Esophagus (tissue), 2 donors: ENCODE measurements around the gene HDHD5. TPM values are rescaled to one million over a fixed set of nuclear protein-coding genes. Genes with fewer than 3 reads are reported as not detected.

Experiments
- H3K27ac ChIP-seq, 2 donors: one replicate each; pipeline ENCODE4 v1.5.1; 2013; ENCODE audit warnings: low read depth in 2 of 2, mild to moderate bottlenecking in 2 of 2, inconsistent platforms in 1 of 2, low read length in 1 of 2, moderate library complexity in 1 of 2
- H3K27me3 ChIP-seq, 2 donors: one replicate each; pipeline ENCODE4 v1.6.1; 2013; ENCODE audit warnings: low read length in 2 of 2, control low read depth in 1 of 2, mild to moderate bottlenecking in 1 of 2; ENCODE audit not compliant: insufficient read depth in 2 of 2, control insufficient read depth in 1 of 2
- H3K36me3 ChIP-seq, 2 donors: one replicate each; pipeline ENCODE4 v1.6.1; 2013; ENCODE audit warnings: low read length in 1 of 2; ENCODE audit not compliant: control insufficient read depth in 2 of 2, insufficient read depth in 2 of 2
- H3K4me1 ChIP-seq, 2 donors: one replicate each; pipeline ENCODE4 v1.6.1; 2013; ENCODE audit warnings: low read length in 1 of 2; ENCODE audit not compliant: control insufficient read depth in 2 of 2, insufficient read depth in 2 of 2
- H3K4me3 ChIP-seq, 2 donors: one replicate each; pipeline ENCODE4 v1.5.1; 2013; ENCODE audit warnings: low read length in 2 of 2, mild to moderate bottlenecking in 2 of 2, low read depth in 1 of 2, moderate library complexity in 1 of 2
- H3K9me3 ChIP-seq, 2 donors: one replicate each; pipeline ENCODE4 v1.6.1; 2013; ENCODE audit warnings: mild to moderate bottlenecking in 2 of 2, low read depth in 1 of 2, low read length in 1 of 2, moderate library complexity in 1 of 2; ENCODE audit not compliant: control insufficient read depth in 2 of 2, insufficient read depth in 1 of 2
- WGBS, 2 donors: extraction: QIAGEN DNeasy Blood & Tissue Kit; methylation state at CpG; one replicate each; pipeline ENCODE4 v1.1.7; 2013; 5-methylcytosine and 5-hydroxymethylcytosine counted together
- polyA plus RNA-seq, 2 donors: library from polyadenylated mRNA; stranded (reverse); fragments of 200-250 nt; gene quantifications; one replicate each; pipeline ENCODE4 v1.2.3, GENCODE V29; 2013
- donor health status: healthy with polysubstance abuse.
- donor health status: Bipolar disorder and iron deficiency.

The HDHD5 gene
- polyA plus RNA-seq, 2 donors = 15.2 to 26.4 TPM

- H3K4me3 ChIP-seq = no peak overlapping the region
- WGBS, 2 donors = 93 to 97% methylated on average over 8 to 9 of the region's 9 CpGs
- H3K27ac ChIP-seq = no peak overlapping the region
- H3K27me3 ChIP-seq = no peaks in the 10 kb centered on the region
- H3K4me1 ChIP-seq = no peaks in the 10 kb centered on the region
- H3K36me3 ChIP-seq = peaks cover 8 to 60% of the 10 kb centered on the region in 2 donors
- no peaks in the 10 kb centered on the region for H3K9me3 ChIP-seq
These were observed 18.0 kb downstream of the HDHD5 start for GRCh38 chr22:17140826-17141766.

- Histone ChIP-seq H3K4me3 (no peak overlapping the region), H3K9me3 (no peaks in the 10 kb centered on the region), H3K27ac (no peak overlapping the region), H3K36me3 (peaks cover 8 to 62% of the 10 kb centered on the region in 2 donors), H3K27me3 (no peaks in the 10 kb centered on the region), H3K4me1 (no peaks in the 10 kb centered on the region)
- 78 to 85% methylated on average over 8 of the region's 8 CpGs for WGBS, 2 donors
These were observed 19.1 kb downstream of the HDHD5 start for GRCh38 chr22:17140022-17140421.

- Histone ChIP-seq H3K36me3 (peaks cover 8 to 53% of the 10 kb centered on the region in 2 donors), H3K4me3 (no peak overlapping the region), H3K27ac (no peak overlapping the region), H3K9me3 (no peaks in the 10 kb centered on the region), H3K4me1 (no peaks in the 10 kb centered on the region), H3K27me3 (no peaks in the 10 kb centered on the region)
- WGBS, 2 donors = 82 to 85% methylated on average over 11 of the region's 11 CpGs
These were observed 20.6 kb downstream of the HDHD5 start for GRCh38 chr22:17138513-17138912.

- peaks cover 6 to 47% of the 10 kb centered on the region in 2 donors for H3K36me3 ChIP-seq
- H3K27ac ChIP-seq = no peak overlapping the region
- H3K27me3 ChIP-seq = no peaks in the 10 kb centered on the region
- H3K4me3 ChIP-seq = no peak overlapping the region
- 89 to 91% methylated on average over 17 of the region's 17 CpGs for WGBS, 2 donors
- H3K9me3 ChIP-seq = no peaks in the 10 kb centered on the region
- no peaks in the 10 kb centered on the region for H3K4me1 ChIP-seq
These were observed 21.1 kb downstream of the HDHD5 start for GRCh38 chr22:17137861-17138425.

- H3K36me3 ChIP-seq = peaks cover 3 to 44% of the 10 kb centered on the region in 2 donors
- WGBS, 2 donors = 77 to 86% methylated on average over 4 of the region's 4 CpGs
- no peaks in the 10 kb centered on the region for H3K4me1 ChIP-seq
- H3K27me3 ChIP-seq = no peaks in the 10 kb centered on the region
- H3K4me3 ChIP-seq = no peak overlapping the region
- H3K9me3 ChIP-seq = no peaks in the 10 kb centered on the region
- H3K27ac ChIP-seq = no peak overlapping the region
These were observed 21.9 kb downstream of the HDHD5 start for GRCh38 chr22:17137170-17137569.

GRCh38 chr22:17135153-17135760 lies 23.8 kb downstream of the HDHD5 start:
- peaks cover 0 to 29% of the 10 kb centered on the region in 2 donors for H3K36me3 ChIP-seq
- 89 to 90% methylated on average over 15 of the region's 15 CpGs for WGBS, 2 donors
- H3K27ac ChIP-seq = no peak overlapping the region

GRCh38 chr22:17133137-17133536 lies 25.9 kb downstream of the HDHD5 start:
- Histone ChIP-seq H3K4me1 (no peaks in the 10 kb centered on the region), H3K27ac (no peak overlapping the region), H3K9me3 (no peaks in the 10 kb centered on the region), H3K4me3 (no peak overlapping the region), H3K36me3 (peaks cover 0 to 17% of the 10 kb centered on the region in 2 donors), H3K27me3 (no peaks in the 10 kb centered on the region)
- WGBS, 2 donors = 90 to 93% methylated on average over 7 of the region's 7 CpGs

More at GRCh38 chr22:17135153-17135760, 23.8 kb downstream of the HDHD5 start:
- no peaks in the 10 kb centered on the region for H3K27me3 ChIP-seq
- H3K4me1 ChIP-seq = no peaks in the 10 kb centered on the region
- H3K4me3 ChIP-seq = no peak overlapping the region
- no peaks in the 10 kb centered on the region for H3K9me3 ChIP-seq

- H3K9me3 ChIP-seq = no peaks in the 10 kb centered on the region
- 23 to 28% methylated on average over 2 of the region's 2 CpGs for WGBS, 2 donors
- H3K27ac ChIP-seq = no peak overlapping the region
- H3K4me3 ChIP-seq = no peak overlapping the region
- no peaks in the 10 kb centered on the region for H3K4me1 ChIP-seq
- H3K27me3 ChIP-seq = no peaks in the 10 kb centered on the region
- H3K36me3 ChIP-seq = peaks cover 0 to 9% of the 10 kb centered on the region in 2 donors
These were observed 27.0 kb downstream of the HDHD5 start for GRCh38 chr22:17132112-17132511.

- Histone ChIP-seq H3K4me3 (no peak overlapping the region), H3K27ac (no peak overlapping the region), H3K4me1 (no peaks in the 10 kb centered on the region), H3K9me3 (no peaks in the 10 kb centered on the region), H3K27me3 (no peaks in the 10 kb centered on the region), H3K36me3 (peaks cover 0 to 5% of the 10 kb centered on the region in 2 donors)
- 46 to 57% methylated on average over 5 of the region's 5 CpGs for WGBS, 2 donors
These were observed 27.4 kb downstream of the HDHD5 start for GRCh38 chr22:17131686-17132085.
